G401.6 (cell line): ENCODE data around the gene FEV.

Experiments used
- FAIRE-seq: peaks from 2 replicates; lab custom pipeline; 2012; peaks lifted over from hg19 to GRCh38; lab: Jason Lieb, UNC

Gene FEV

GRCh38 chr2:219016721-219017120 is 31.7 kb upstream of the FEV start:
- no peak for FAIRE-seq

- FAIRE-seq: no peak
Measured at GRCh38 chr2:219010873-219011272, 25.9 kb upstream of the FEV start.

GRCh38 chr2:219010162-219010756 is 25.3 kb upstream of the FEV start:
- FAIRE-seq: no peak

- FAIRE-seq: no peak
Measured at GRCh38 chr2:219009294-219009693, 24.3 kb upstream of the FEV start.

GRCh38 chr2:219003979-219004378 is 19.0 kb upstream of the FEV start:
- no peak for FAIRE-seq

GRCh38 chr2:219003267-219003634 is 18.3 kb upstream of the FEV start:
- no peak for FAIRE-seq

- no peak for FAIRE-seq
Measured at GRCh38 chr2:219002395-219003266, 17.6 kb upstream of the FEV start.

- no peak for FAIRE-seq
Measured at GRCh38 chr2:219001577-219002394, 16.8 kb upstream of the FEV start.

GRCh38 chr2:219001100-219001576 is 16.2 kb upstream of the FEV start:
- FAIRE-seq: no peak

- no peak for FAIRE-seq
Measured at GRCh38 chr2:219000569-219000960, 15.6 kb upstream of the FEV start.

GRCh38 chr2:218999881-219000568 is 15.0 kb upstream of the FEV start:
- no peak for FAIRE-seq

GRCh38 chr2:218999021-218999880 is 14.3 kb upstream of the FEV start:
- FAIRE-seq: no peak

- no peak for FAIRE-seq
Measured at GRCh38 chr2:218998414-218999002, 13.5 kb upstream of the FEV start.

GRCh38 chr2:218997731-218998130 is 12.7 kb upstream of the FEV start:
- FAIRE-seq: no peak

GRCh38 chr2:218996937-218997336 is 12.0 kb upstream of the FEV start:
- no peak for FAIRE-seq

- FAIRE-seq: no peak
Measured at GRCh38 chr2:218995972-218996711, 11.2 kb upstream of the FEV start.

- FAIRE-seq: no peak
Measured at GRCh38 chr2:218995561-218995960, 10.6 kb upstream of the FEV start.

GRCh38 chr2:218993345-218994315 is 8.6 kb upstream of the FEV start, which contains the start of gene CRYBA2:
Gene CRYBA2, minus strand, starts transcription at chr2:218993422. Its CDS starts 246 bp downstream, at chr2:218993176.
- no peak for FAIRE-seq
